Thymus (tissue), 11 donors: ENCODE measurements around the gene GPR183. TPM values are rescaled to one million over a fixed set of nuclear protein-coding genes. Genes with fewer than 3 reads are reported as not detected.

Source experiments
- DNase-seq, 9 donors: peaks; one replicate each; pipeline ENCODE4 v3.0.0-alpha.2; 2013; ENCODE audit warnings: low spot score in 9 of 9, low read depth in 6 of 9, missing footprints in 1 of 9
- H3K27ac ChIP-seq, 2 donors: one replicate each; pipeline ENCODE4 v1.5.1; 2013; ENCODE audit warnings: control low read depth in 1 of 2, low read depth in 1 of 2, low read length in 1 of 2, mild to moderate bottlenecking in 1 of 2, moderate library complexity in 1 of 2
- H3K27me3 ChIP-seq, 2 donors: one replicate each; pipeline ENCODE4 v1.5.1; 2013; ENCODE audit warnings: low read length in 1 of 2; ENCODE audit not compliant: control insufficient read depth in 2 of 2, insufficient read depth in 1 of 2
- H3K36me3 ChIP-seq, 2 donors: one replicate each; pipeline ENCODE4 v1.5.1; 2013; ENCODE audit warnings: low read length in 1 of 2, mild to moderate bottlenecking in 1 of 2, moderate library complexity in 1 of 2; ENCODE audit not compliant: control insufficient read depth in 2 of 2, insufficient read depth in 2 of 2
- H3K4me1 ChIP-seq, 2 donors: one replicate each; pipeline ENCODE4 v1.5.1; 2013; ENCODE audit warnings: low read length in 2 of 2; ENCODE audit not compliant: control insufficient read depth in 2 of 2, insufficient read depth in 2 of 2
- H3K4me3 ChIP-seq, 2 donors: one replicate each; pipeline ENCODE4 v1.5.1; 2013; ENCODE audit warnings: low read length in 2 of 2, control low read depth in 1 of 2, mild to moderate bottlenecking in 1 of 2
- H3K9me3 ChIP-seq, 2 donors: one replicate each; pipeline ENCODE4 v1.5.1; 2013; ENCODE audit warnings: low read length in 1 of 2, mild to moderate bottlenecking in 1 of 2; ENCODE audit not compliant: control insufficient read depth in 2 of 2, insufficient read depth in 1 of 2
- WGBS: extraction: QIAGEN DNeasy Blood & Tissue Kit; methylation state at CpG from one replicate; pipeline ENCODE4 v1.1.7; 2013; 5-methylcytosine and 5-hydroxymethylcytosine counted together
- polyA plus RNA-seq: library from polyadenylated mRNA; stranded (reverse); fragments of 200-250 nt; gene quantifications from one replicate; pipeline ENCODE4 v1.2.3, GENCODE V29; 2013
- total RNA-seq: library from RNA; stranded (reverse); fragments of 120-200 nt; gene quantifications from one replicate; pipeline ENCODE4 v1.2.4, GENCODE V29; 2013
- donor health status: healthy.

The GPR183 gene
- total and polyA plus RNA-seq, 2 donors: 32.4 to 33.0 TPM

DNA sequence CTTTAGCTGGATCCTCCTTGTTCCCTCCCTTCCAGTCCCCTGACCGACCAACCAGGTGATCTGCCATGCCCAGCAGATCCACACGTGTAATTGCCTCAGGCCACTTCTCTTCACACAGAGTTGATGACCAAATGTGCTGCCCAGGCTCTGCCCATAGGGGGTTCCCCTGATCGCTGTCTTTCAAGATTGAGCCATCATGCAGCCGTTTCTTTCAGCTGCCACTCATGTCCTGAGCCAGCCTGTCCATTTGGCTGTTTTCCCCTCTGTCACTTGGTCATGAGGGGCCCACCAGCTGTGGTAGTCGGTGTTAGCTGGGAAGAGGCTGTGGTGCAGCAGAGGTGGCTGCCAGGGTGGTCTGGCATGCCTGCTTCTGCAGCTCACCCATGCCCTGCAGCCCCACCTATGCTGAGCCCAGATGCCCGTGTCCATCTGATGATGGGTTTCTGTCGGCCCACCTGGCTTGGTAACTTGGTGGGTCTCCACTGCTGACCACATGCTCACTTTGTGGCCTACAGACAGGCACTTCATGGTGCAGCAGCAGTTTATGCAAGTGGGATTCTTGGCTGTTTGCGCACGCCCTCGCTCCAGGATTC is 35.6 kb upstream of the GPR183 start:
- Histone ChIP-seq H3K9me3 (no peaks in the 10 kb centered on the region), H3K27ac (no peak overlapping the region), H3K36me3 (peaks cover 44 to 65% of the 10 kb centered on the region in 2 donors), H3K4me3 (no peak overlapping the region), H3K4me1 (peaks cover 0 to 6% of the 10 kb centered on the region in 2 donors), H3K27me3 (no peaks in the 10 kb centered on the region)
- WGBS: 98% methylated on average over 10 of the region's 10 CpGs
- DNase-seq: no peak

DNA sequence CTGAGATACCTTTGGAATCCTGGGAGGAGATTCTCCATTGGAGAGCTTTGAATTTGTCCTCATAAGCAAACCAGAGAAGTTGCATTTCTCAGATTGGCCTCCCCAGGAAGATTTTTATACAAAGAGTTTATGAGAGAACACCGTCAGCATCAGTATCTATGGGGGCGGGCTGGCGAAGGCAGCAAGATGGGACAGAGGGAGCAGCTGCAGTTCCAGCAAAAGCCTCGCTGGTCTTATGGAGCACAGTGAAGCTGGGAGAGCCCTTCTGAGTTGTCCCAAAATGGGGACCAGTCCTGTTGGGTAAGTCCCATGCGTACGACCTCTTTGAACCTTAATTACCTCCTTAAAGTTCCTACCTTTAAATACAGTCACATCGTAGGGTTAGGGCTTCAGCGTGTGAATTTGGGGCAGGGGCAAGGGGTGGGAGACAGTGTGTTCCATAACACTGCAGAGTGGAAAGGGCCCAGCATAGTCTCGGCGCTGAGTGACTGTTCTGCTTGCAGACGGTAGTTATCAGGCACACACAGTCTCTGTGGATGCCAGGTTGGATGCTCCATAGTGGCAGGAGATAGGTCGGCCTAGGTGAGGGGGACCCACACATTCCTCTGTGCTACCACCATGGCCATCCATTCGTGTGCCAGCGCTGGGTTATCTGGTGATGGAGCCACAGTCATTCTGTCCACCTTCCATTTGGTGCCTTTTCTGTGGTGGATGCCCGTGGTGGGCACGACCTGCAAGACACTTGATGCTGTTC is 34.9 kb upstream of the GPR183 start:
- peaks cover 37 to 58% of the 10 kb centered on the region in 2 donors for H3K36me3 ChIP-seq
- H3K9me3 ChIP-seq: no peaks in the 10 kb centered on the region
- 98% methylated on average over 16 of the region's 16 CpGs for WGBS
- DNase-seq: no peak
- peaks cover 0 to 6% of the 10 kb centered on the region in 2 donors for H3K4me1 ChIP-seq
- H3K27me3 ChIP-seq: no peaks in the 10 kb centered on the region
- no peak overlapping the region for H3K27ac ChIP-seq
- H3K4me3 ChIP-seq: no peak overlapping the region

DNA sequence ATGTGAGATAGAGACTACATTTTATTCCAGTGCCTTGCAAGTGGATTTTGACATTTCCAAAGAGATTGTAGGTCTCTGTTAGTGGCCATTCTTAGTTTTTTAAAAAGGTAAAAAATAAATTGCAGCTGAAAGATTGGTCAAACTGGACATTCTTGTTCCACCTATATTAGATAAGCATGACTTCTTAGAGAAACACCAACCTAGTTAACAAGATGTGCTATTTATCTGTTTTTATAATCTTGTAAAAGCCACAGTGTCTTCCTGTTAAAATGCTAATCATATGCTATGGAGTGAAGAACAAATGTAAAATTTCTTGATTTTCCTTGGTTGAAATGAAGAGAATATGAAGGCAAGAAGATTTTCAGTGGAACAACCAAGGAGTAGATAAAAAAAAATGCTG is 33.4 kb upstream of the GPR183 start:
- no peaks in the 10 kb centered on the region for H3K27me3 ChIP-seq
- peaks cover 0 to 4% of the 10 kb centered on the region in 2 donors for H3K4me1 ChIP-seq
- DNase-seq: no peak
- H3K9me3 ChIP-seq: no peaks in the 10 kb centered on the region
- peaks cover 27 to 49% of the 10 kb centered on the region in 2 donors for H3K36me3 ChIP-seq
- H3K27ac ChIP-seq: no peak overlapping the region
- H3K4me3 ChIP-seq: no peak overlapping the region

DNA sequence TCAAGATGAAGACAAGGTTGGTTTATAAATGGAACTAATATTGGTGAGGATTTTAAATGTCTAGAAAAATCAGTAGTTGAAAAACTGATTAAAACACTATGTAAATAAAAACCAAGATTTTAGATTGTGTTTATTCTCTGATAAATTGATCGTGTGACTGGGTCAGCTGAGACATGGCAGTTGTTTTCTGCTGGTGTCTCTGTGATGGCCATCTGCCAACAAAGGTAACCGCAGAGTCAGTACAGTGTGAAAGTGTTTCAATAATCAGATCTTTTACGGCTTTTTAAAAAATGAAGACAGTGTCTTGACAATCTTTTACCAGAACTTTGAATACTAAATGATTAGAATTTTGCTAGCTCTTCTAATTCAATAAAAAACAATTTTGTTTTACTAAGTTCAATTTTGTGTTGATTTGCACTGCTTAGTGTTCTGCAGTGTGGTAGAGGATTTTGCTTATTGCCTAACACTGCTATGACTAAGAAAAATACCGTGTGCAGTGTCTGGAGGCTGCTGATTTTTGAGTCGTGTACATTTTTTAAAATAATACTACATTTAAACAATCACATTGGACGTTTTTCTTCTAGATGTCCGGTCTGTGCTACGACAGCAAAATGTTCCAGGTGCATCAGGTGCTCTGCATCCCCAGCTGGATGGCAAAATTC is 32.7 kb upstream of the GPR183 start:
- H3K4me3 ChIP-seq: no peak overlapping the region
- H3K4me1 ChIP-seq: peaks cover 0 to 4% of the 10 kb centered on the region in 2 donors
- no peaks in the 10 kb centered on the region for H3K27me3 ChIP-seq
- 89% methylated on average over 8 of the region's 8 CpGs for WGBS
- H3K9me3 ChIP-seq: no peaks in the 10 kb centered on the region
- peaks cover 27 to 48% of the 10 kb centered on the region in 2 donors for H3K36me3 ChIP-seq
- H3K27ac ChIP-seq: no peak overlapping the region
- DNase-seq: no peak

DNA sequence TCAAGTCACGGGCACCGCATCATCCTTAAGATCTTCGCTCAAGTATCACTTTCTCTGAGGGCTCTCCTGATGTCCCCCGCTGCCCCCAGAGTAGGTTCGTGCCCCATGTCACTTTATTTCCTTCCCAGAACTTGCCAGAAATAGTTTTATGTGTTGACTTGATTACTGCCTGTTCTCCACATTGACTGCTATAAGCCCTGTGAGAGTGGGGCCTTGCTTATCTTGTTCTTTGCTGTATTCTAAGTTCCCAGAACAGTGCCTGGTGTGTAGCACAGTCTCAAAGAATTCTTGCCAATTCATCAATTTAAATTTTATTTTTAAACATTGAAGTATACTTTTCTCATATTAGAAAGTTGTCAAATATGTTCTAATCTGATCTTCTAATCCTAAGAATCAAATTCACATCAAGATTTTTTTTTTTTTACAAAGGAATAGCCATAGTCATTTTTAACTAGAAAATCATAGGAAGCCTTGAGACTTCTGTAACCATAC is 32.1 kb upstream of the GPR183 start:
- Histone ChIP-seq H3K4me1 (peaks cover 0 to 4% of the 10 kb centered on the region in 2 donors), H3K27ac (no peak overlapping the region), H3K9me3 (no peaks in the 10 kb centered on the region), H3K27me3 (no peaks in the 10 kb centered on the region), H3K4me3 (no peak overlapping the region), H3K36me3 (peaks cover 24 to 44% of the 10 kb centered on the region in 2 donors)
- DNase-seq: no peak
- 96% methylated on average over 5 of the region's 5 CpGs for WGBS

DNA sequence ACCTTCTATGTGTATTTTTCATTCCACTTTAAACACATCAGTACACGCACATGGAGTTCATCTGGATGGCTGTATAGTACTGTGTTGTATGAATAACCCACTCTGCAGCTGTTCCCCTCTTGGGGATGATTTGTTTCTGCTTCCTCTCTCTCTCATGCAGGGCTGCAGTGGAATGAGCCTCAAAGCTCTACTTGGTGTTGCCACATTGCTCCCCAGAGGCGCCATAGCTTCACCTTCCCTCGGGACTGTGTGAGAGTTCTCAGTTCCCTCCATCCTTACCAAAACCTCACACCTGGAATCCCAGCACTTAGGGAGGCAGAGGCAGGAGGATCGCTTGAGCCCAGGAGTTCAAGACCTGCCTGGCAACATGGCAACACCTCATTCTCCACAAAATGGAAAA is 28.4 kb upstream of the GPR183 start:
- H3K4me1 ChIP-seq: peaks cover 2 to 17% of the 10 kb centered on the region in 2 donors
- H3K27me3 ChIP-seq: no peaks in the 10 kb centered on the region
- no peak for DNase-seq
- H3K36me3 ChIP-seq: peaks cover 4 to 17% of the 10 kb centered on the region in 2 donors
- no peak overlapping the region for H3K4me3 ChIP-seq
- H3K27ac ChIP-seq: no peak overlapping the region
- 89% methylated on average over 4 of the region's 4 CpGs for WGBS
- no peaks in the 10 kb centered on the region for H3K9me3 ChIP-seq

DNA sequence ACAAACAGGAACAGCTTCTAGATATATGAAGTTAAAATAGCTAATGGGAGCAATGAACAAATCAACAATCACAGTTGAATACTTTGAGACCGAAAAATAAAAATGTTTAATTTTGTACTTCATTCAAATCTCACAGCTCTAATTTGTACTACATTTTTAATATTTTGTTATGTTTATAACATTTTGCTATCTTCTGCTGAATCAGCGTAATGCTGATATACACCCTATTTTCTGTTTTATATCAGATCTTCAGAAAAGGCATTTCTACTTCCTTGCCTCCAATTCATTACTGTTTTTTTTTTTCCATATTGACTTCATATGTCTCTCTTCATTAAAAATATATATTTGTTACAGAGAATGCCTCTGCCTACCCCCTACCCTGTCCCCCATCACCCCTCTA is 27.9 kb upstream of the GPR183 start:
- no peak for DNase-seq
- H3K36me3 ChIP-seq: peaks cover 0 to 12% of the 10 kb centered on the region in 2 donors
- peaks cover 2 to 13% of the 10 kb centered on the region in 2 donors for H3K4me1 ChIP-seq
- H3K4me3 ChIP-seq: no peak overlapping the region
- no peak overlapping the region for H3K27ac ChIP-seq
- no peaks in the 10 kb centered on the region for H3K27me3 ChIP-seq
- H3K9me3 ChIP-seq: no peaks in the 10 kb centered on the region
- WGBS: 99% methylated on average over 2 of the region's 2 CpGs

DNA sequence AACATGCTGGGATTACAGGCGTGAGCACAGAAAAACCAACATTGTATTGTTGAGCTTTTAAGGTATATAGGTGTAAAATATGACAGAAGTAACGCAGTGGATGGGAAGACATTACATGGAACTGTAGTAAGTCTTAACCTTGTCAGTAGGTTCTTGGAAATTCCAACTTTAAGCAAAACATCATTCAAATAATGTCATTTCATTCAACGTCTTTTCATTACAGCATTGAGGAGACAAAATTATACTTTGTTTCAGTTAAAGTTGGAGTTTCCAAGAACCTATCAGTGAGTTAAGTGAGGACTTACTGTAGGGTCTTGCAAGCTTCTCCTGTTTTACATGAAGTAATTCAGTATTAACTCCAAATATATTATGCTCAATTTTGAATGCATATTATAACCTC is 27.0 kb upstream of the GPR183 start:
- WGBS: 98% methylated on average over 3 of the region's 3 CpGs
- Histone ChIP-seq H3K36me3 (peaks cover 0 to 17% of the 10 kb centered on the region in 2 donors), H3K9me3 (no peaks in the 10 kb centered on the region), H3K4me1 (peaks cover 2 to 12% of the 10 kb centered on the region in 2 donors), H3K27ac (no peak overlapping the region), H3K27me3 (no peaks in the 10 kb centered on the region), H3K4me3 (no peak overlapping the region)
- DNase-seq: no peak

DNA sequence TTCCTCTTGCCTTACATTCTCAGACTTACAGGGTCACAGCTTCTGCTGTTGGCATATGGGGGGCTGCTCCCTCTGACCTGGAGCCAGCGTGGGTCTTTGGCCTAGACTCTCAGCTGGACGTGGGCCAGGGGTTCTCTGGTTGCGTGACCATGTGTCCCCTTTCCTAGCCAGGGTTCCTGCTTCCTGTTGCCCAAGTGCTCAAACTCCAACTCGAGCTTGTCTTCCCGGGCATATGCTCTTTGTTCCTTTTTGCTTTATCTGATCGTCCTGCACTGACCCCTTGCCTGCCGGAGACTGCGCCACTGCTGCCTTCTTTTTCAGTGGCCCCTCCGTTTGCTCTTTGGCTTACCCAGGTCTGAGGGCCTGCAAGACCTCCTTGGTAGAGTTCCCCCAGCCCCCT is 25.3 kb upstream of the GPR183 start:
- DNase-seq: no peak
- H3K9me3 ChIP-seq: no peaks in the 10 kb centered on the region
- 90% methylated on average over 9 of the region's 9 CpGs for whole genome bisulfite sequencing
- no peaks in the 10 kb centered on the region for H3K27me3 ChIP-seq
- H3K4me1 ChIP-seq: peaks cover 2 to 12% of the 10 kb centered on the region in 2 donors
- H3K36me3 ChIP-seq: peaks cover 0 to 18% of the 10 kb centered on the region in 2 donors
- no peak overlapping the region for H3K4me3 ChIP-seq
- H3K27ac ChIP-seq: no peak overlapping the region
